VCaP (cell line): Measurements from ENCODE around the gene NOTCH4.
"Not testable (repeated sequence)": the region's sequence is repeated elsewhere in the genome, so short reads cannot be mapped to it uniquely, and the experiment has no call there.

ENCODE experiments used
- H3K27ac ChIP-seq: fragments of 450-650 bp; 2 replicates; pipeline ENCODE4 v1.5.1; 2017
- CTCF ChIP-seq: fragments of 450-650 bp; conservative IDR thresholded peaks from 2 replicates; pipeline ENCODE4 v1.5.1; 2017; ENCODE audit warnings: mild to moderate bottlenecking, moderate library complexity

NOTCH4 gene

GRCh38 chr6:32215617-32216016, 8.2 kb downstream of the NOTCH4 start:
- no peak for TF ChIP-seq CTCF

GRCh38 chr6:32214126-32214525, 9.7 kb downstream of the NOTCH4 start:
- no peak for TF ChIP-seq CTCF
- no peak overlapping the region for H3K27ac ChIP-seq

More at GRCh38 chr6:32215617-32216016, 8.2 kb downstream of the NOTCH4 start:
- H3K27ac ChIP-seq = no peak overlapping the region

GRCh38 chr6:32213649-32214048, 10.2 kb downstream of the NOTCH4 start:
- no peak for TF ChIP-seq CTCF
- H3K27ac ChIP-seq = no peak overlapping the region

GRCh38 chr6:32212076-32212760, 11.6 kb downstream of the NOTCH4 start:
- TF ChIP-seq CTCF = no peak

GRCh38 chr6:32211432-32211831, 12.4 kb downstream of the NOTCH4 start:
- H3K27ac ChIP-seq = not testable (repeated sequence)

More at GRCh38 chr6:32212076-32212760, 11.6 kb downstream of the NOTCH4 start:
- H3K27ac ChIP-seq = no peak overlapping the region

GRCh38 chr6:32210191-32210601, 13.7 kb downstream of the NOTCH4 start:
- H3K27ac ChIP-seq = no peak overlapping the region
- TF ChIP-seq CTCF = no peak

- no peak overlapping the region for H3K27ac ChIP-seq
- no peak for TF ChIP-seq CTCF
Observed at GRCh38 chr6:32208996-32209395, 14.9 kb downstream of the NOTCH4 start.

- no peak for TF ChIP-seq CTCF
- no peak overlapping the region for H3K27ac ChIP-seq
Observed at GRCh38 chr6:32204268-32204715, 19.6 kb downstream of the NOTCH4 start.
